Measurements from ENCODE around the gene AGMO. TPM values are rescaled to one million over a fixed set of nuclear protein-coding genes. Genes with fewer than 3 reads are reported as not detected.
"Not testable (repeated sequence)": the region's sequence is repeated elsewhere in the genome, so short reads cannot be mapped to it uniquely, and the experiment has no call there.

AGMO gene
- total RNA-seq, 1 experiment from 2014 or later: 0.11 TPM

DNA sequence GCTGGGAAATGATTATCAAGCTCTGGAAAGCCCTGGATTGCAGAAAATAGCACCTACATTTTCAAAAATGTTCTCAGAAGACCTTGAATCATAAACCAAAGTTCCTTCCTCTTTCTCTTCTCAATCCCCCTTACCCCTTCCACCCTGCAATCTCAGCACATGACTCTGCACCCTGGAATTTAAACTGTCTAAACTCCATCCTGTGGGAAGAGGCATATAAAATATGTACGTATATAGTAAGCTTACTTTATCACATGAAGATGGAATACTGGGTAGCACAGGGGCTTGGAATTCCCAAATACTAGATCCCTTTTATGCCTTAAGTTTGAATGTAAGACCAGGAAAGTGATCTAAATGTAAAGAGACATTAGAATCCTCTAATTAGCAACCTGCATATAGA, 7.7 kb downstream of the AGMO start:
- ChIA-PET CTCF (no interaction called here), POLR2A (ENCODE audit: unreplicated experiment) (no interaction called here)
- intact Hi-C loops (cut with micrococcal nuclease): loop anchor here (2.0 kb wide), 1 partner anchor 45 kb away; no protein-coding TSS in a partner anchor
- no peaks in the 10 kb centered on the region for H3K36me3 ChIP-seq (ENCODE audit: low read depth, low read length)
- 0 out of 2 replicates have a peak, but pooled peaks cover 4% of the 10 kb centered on the region for H3K4me1 ChIP-seq (ENCODE audit: insufficient read depth, low read length)
- DNase-seq (peak; percentile 32), ATAC-seq (peak; percentile 52)
- H3K27me3 ChIP-seq (ENCODE audit: low read length): no peaks in the 10 kb centered on the region
- H4K20me1 ChIP-seq (ENCODE audit: low read length): no peaks in the 10 kb centered on the region
- BruUV-seq (replicated peaks): no TSS peak
- H3K9me3 ChIP-seq (ENCODE audit: low read length): no peaks in the 10 kb centered on the region
- H3K9me2 ChIP-seq (replicated peaks; ENCODE audit: low read length): no peaks in the 10 kb centered on the region
- H3K9ac ChIP-seq (ENCODE audit: low read length): no peak overlapping the region
- H2AFZ ChIP-seq (ENCODE audit: low read length): peak overlapping the region; percentile 19; the same call in 1 of the 2 replicates
- no peak overlapping the region for H3K4me3 ChIP-seq (ENCODE audit: low read length)
- no peaks in the 10 kb centered on the region for H3F3A ChIP-seq (ENCODE audit: low read length, unreplicated experiment)
- H3K27ac ChIP-seq (ENCODE audit: low read length): no peak overlapping the region
- TF ChIP-seq EZH2 (IDR thresholded peaks at IDR 0.05; ENCODE audit: low read length, unreplicated experiment) (no peak), EZH2phosphoT487 (IDR thresholded peaks at IDR 0.05; ENCODE audit: borderline replicate concordance, low read length) (no peak)
- TF ChIP-seq, protein P1, sequence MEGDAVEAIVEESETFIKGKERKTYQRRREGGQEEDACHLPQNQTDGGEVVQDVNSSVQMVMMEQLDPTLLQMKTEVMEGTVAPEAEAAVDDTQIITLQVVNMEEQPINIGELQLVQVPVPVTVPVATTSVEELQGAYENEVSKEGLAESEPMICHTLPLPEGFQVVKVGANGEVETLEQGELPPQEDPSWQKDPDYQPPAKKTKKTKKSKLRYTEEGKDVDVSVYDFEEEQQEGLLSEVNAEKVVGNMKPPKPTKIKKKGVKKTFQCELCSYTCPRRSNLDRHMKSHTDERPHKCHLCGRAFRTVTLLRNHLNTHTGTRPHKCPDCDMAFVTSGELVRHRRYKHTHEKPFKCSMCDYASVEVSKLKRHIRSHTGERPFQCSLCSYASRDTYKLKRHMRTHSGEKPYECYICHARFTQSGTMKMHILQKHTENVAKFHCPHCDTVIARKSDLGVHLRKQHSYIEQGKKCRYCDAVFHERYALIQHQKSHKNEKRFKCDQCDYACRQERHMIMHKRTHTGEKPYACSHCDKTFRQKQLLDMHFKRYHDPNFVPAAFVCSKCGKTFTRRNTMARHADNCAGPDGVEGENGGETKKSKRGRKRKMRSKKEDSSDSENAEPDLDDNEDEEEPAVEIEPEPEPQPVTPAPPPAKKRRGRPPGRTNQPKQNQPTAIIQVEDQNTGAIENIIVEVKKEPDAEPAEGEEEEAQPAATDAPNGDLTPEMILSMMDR (conservative IDR thresholded peaks at IDR 0.05; ENCODE audit: low read depth, low read length): no peak
- H3K79me2 ChIP-seq (ENCODE audit: low read length): no peaks in the 10 kb centered on the region
- H3K4me2 ChIP-seq (ENCODE audit: low read length): no peak overlapping the region

DNA sequence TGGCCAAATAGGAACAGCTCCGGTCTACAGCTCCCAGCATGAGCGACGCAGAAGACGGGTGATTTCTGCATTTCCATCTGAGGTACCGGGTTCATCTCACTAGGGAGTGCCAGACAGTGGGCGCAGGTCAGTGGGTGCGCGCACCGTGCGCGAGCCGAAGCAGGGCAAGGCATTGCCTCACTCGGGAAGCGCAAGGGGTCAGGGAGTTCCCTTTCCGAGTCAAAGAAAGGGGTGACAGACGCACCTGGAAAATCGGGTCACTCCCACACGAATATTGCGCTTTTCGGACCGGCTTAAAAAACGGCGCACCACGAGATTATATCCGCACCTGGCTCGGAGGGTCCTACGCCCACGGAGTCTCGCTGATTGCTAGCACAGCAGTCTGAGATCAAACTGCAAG, 14.5 kb downstream of the AGMO start:
- H3K27ac ChIP-seq (ENCODE audit: low read length); H3K9me2 ChIP-seq (replicated peaks; ENCODE audit: low read length); H3K4me2 ChIP-seq (ENCODE audit: low read length); CTCF ChIA-PET; H3K4me1 ChIP-seq (ENCODE audit: insufficient read depth, low read length); H3K4me3 ChIP-seq (ENCODE audit: low read length); H3F3A ChIP-seq (ENCODE audit: low read length, unreplicated experiment); H2AFZ ChIP-seq (ENCODE audit: low read length); DNase-seq; POLR2A ChIA-PET (ENCODE audit: unreplicated experiment); ATAC-seq; intact Hi-C loops (cut with micrococcal nuclease); H3K36me3 ChIP-seq (ENCODE audit: low read depth, low read length); H3K79me2 ChIP-seq (ENCODE audit: low read length); H3K9ac ChIP-seq (ENCODE audit: low read length); H3K27me3 ChIP-seq (ENCODE audit: low read length); H3K9me3 ChIP-seq (ENCODE audit: low read length); H4K20me1 ChIP-seq (ENCODE audit: low read length); BruUV-seq (replicated peaks): not testable (repeated sequence)

DNA sequence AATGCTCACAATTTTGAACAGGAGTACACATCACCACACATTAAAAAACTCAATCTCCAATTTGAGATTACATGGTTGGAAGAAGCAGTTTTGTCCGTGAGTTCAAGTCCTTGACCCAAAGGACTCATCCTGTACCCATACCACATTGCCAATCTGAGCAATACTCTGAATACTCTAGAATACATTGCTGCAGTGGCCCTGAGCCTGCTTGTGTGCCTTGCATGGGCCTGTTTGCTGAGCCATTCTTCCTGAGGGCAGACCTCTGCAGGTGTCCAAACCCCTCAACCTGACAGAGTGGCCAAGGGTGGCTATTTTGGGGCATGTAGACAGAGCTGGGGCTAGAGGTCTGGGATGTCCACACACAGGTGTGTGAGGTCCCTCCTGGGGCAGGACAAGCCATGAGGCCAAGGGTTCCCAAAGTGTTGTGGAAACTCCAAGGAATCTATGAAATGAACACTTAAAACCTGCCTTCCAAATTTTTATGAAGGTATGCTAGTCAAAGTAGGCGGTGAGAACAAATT, 15.5 kb downstream of the AGMO start:
- no peak for ATAC-seq
- Histone ChIP-seq H3K4me2 (ENCODE audit: low read length) (no peak overlapping the region), H3K9ac (ENCODE audit: low read length) (no peak overlapping the region), H3K36me3 (ENCODE audit: low read depth, low read length) (no peaks in the 10 kb centered on the region), H3K9me2 (replicated peaks; ENCODE audit: low read length) (no peaks in the 10 kb centered on the region), H4K20me1 (ENCODE audit: low read length) (no peaks in the 10 kb centered on the region), H3K4me3 (ENCODE audit: low read length) (no peak overlapping the region), H3K27me3 (ENCODE audit: low read length) (no peaks in the 10 kb centered on the region), H3K79me2 (ENCODE audit: low read length) (no peaks in the 10 kb centered on the region), H2AFZ (ENCODE audit: low read length) (no peak overlapping the region), H3K4me1 (ENCODE audit: insufficient read depth, low read length) (no peaks in the 10 kb centered on the region), H3F3A (ENCODE audit: low read length, unreplicated experiment) (no peaks in the 10 kb centered on the region), H3K27ac (ENCODE audit: low read length) (no peak overlapping the region), H3K9me3 (ENCODE audit: low read length) (no peaks in the 10 kb centered on the region)
- no TSS peak for BruUV-seq (replicated peaks)
- intact Hi-C loops (cut with micrococcal nuclease): no loop called here
- TF ChIP-seq, protein P1 (conservative IDR thresholded peaks at IDR 0.05; ENCODE audit: low read depth, low read length): no peak
- TF ChIP-seq EZH2 (IDR thresholded peaks at IDR 0.05; ENCODE audit: low read length, unreplicated experiment) (no peak), EZH2phosphoT487 (IDR thresholded peaks at IDR 0.05; ENCODE audit: borderline replicate concordance, low read length) (no peak)
- ChIA-PET CTCF (no interaction called here), POLR2A (ENCODE audit: unreplicated experiment) (no interaction called here)
- DNase-seq: no peak

All from PC-3 (cell line).